Daoy (cell line): ENCODE measurements around the gene RYR3. TPM values are rescaled to one million over a fixed set of nuclear protein-coding genes. Genes with fewer than 3 reads are reported as not detected.

ENCODE experiments used
- DNase-seq: peaks from one replicate; pipeline ENCODE4 v3.0.0-alpha.2; 2015; ENCODE audit warnings: low read depth
- total RNA-seq: library from RNA; depleted of rRNA; stranded (reverse); fragments of >200 nt; shearing (Covaris generic); gene quantifications from 2 replicates; pipeline ENCODE4 v1.2.3, GENCODE V29; 2014

Gene RYR3
- total RNA-seq, 1 experiment from 2014 or later = 4.7 TPM

- DNase-seq = no peak
These were observed 71.7 kb downstream of the RYR3 start for GRCh38 chr15:33382491-33382890.

- no peak for DNase-seq
These were observed 73.5 kb downstream of the RYR3 start for GRCh38 chr15:33384307-33384706.

GRCh38 chr15:33392453-33392852 is 81.7 kb downstream of the RYR3 start:
- DNase-seq = no peak

- DNase-seq = no peak
These were observed 82.8 kb downstream of the RYR3 start for GRCh38 chr15:33393546-33393945.

- no peak for DNase-seq
These were observed 84.6 kb downstream of the RYR3 start for GRCh38 chr15:33395321-33395720.

GRCh38 chr15:33395846-33396245 is 85.1 kb downstream of the RYR3 start:
- DNase-seq = no peak

- DNase-seq = no peak
These were observed 85.7 kb downstream of the RYR3 start for GRCh38 chr15:33396475-33396874.

- DNase-seq = no peak
These were observed 87.8 kb downstream of the RYR3 start for GRCh38 chr15:33398555-33398954.

- DNase-seq = no peak
These were observed 90.2 kb downstream of the RYR3 start for GRCh38 chr15:33400941-33401340.

- DNase-seq = no peak
These were observed 91.8 kb downstream of the RYR3 start for GRCh38 chr15:33402600-33402999.

GRCh38 chr15:33405096-33405495 is 94.3 kb downstream of the RYR3 start:
- no peak for DNase-seq

- no peak for DNase-seq
These were observed 101.1 kb downstream of the RYR3 start for GRCh38 chr15:33411596-33412540.

- DNase-seq = no peak
These were observed 108.9 kb downstream of the RYR3 start for GRCh38 chr15:33419701-33420100.

- DNase-seq = no peak
These were observed 113.3 kb downstream of the RYR3 start for GRCh38 chr15:33424025-33424424.

GRCh38 chr15:33425142-33425541 is 114.4 kb downstream of the RYR3 start:
- peak; percentile 58 for DNase-seq

GRCh38 chr15:33430577-33430976 is 119.8 kb downstream of the RYR3 start:
- no peak for DNase-seq

- no peak for DNase-seq
These were observed 123.1 kb downstream of the RYR3 start for GRCh38 chr15:33433821-33434220.

- no peak for DNase-seq
These were observed 127.6 kb downstream of the RYR3 start for GRCh38 chr15:33438396-33438795.

- no peak for DNase-seq
These were observed 130.1 kb downstream of the RYR3 start for GRCh38 chr15:33440900-33441299.

- DNase-seq = no peak
These were observed 131.7 kb downstream of the RYR3 start for GRCh38 chr15:33442449-33442848.

GRCh38 chr15:33443708-33444107 is 132.9 kb downstream of the RYR3 start:
- peak; percentile 17 for DNase-seq

GRCh38 chr15:33445984-33446383 is 135.2 kb downstream of the RYR3 start:
- DNase-seq = no peak

GRCh38 chr15:33448151-33448550 is 137.4 kb downstream of the RYR3 start:
- no peak for DNase-seq
